ENCODE measurements around the gene EYA2.
"Not testable (repeated sequence)": the region's sequence is repeated elsewhere in the genome, so short reads cannot be mapped to it uniquely, and the experiment has no call there.

EYA2 gene

GRCh38 chr20:46894579-46894958, at the start of gene EYA2:
TSS of gene EYA2 (plus strand) at chr20:46894843. CDS start at chr20:46990011, 95,168 bp downstream.
- DNase-seq (ENCODE audit: low read depth) = no peak

- no peak for DNase-seq (ENCODE audit: low read depth)
These were observed 49.7 kb upstream of the EYA2 start for GRCh38 chr20:46844965-46845364.

GRCh38 chr20:46849269-46849668, 45.4 kb upstream of the EYA2 start:
- DNase-seq (ENCODE audit: low read depth) = no peak

GRCh38 chr20:46849751-46850150, 44.9 kb upstream of the EYA2 start:
- DNase-seq (ENCODE audit: low read depth) = no peak

- no peak for DNase-seq (ENCODE audit: low read depth)
These were observed 44.2 kb upstream of the EYA2 start for GRCh38 chr20:46850416-46850815.

GRCh38 chr20:46850896-46851295, 43.7 kb upstream of the EYA2 start:
- DNase-seq (ENCODE audit: low read depth) = no peak

- no peak for DNase-seq (ENCODE audit: low read depth)
These were observed 42.9 kb upstream of the EYA2 start for GRCh38 chr20:46851746-46852145.

- DNase-seq (ENCODE audit: low read depth) = no peak
These were observed 42.3 kb upstream of the EYA2 start for GRCh38 chr20:46852313-46852712.

- DNase-seq (ENCODE audit: low read depth) = no peak
These were observed 40.7 kb upstream of the EYA2 start for GRCh38 chr20:46853926-46854325.

- DNase-seq (ENCODE audit: low read depth) = no peak
These were observed 37.4 kb upstream of the EYA2 start for GRCh38 chr20:46857061-46857831.

GRCh38 chr20:46865824-46866223, 28.8 kb upstream of the EYA2 start:
- no peak for DNase-seq (ENCODE audit: low read depth)

- no peak for DNase-seq (ENCODE audit: low read depth)
These were observed 24.6 kb upstream of the EYA2 start for GRCh38 chr20:46870041-46870440.

GRCh38 chr20:46872328-46873211, 22.1 kb upstream of the EYA2 start:
- no peak for DNase-seq (ENCODE audit: low read depth)

- DNase-seq (ENCODE audit: low read depth) = no peak
These were observed 19.6 kb upstream of the EYA2 start for GRCh38 chr20:46875059-46875458.

- no peak for DNase-seq (ENCODE audit: low read depth)
These were observed 15.3 kb upstream of the EYA2 start for GRCh38 chr20:46879386-46879785.

- DNase-seq (ENCODE audit: low read depth) = not testable (repeated sequence)
These were observed 14.7 kb upstream of the EYA2 start for GRCh38 chr20:46879963-46880362.

GRCh38 chr20:46883892-46884291, 10.8 kb upstream of the EYA2 start:
- DNase-seq (ENCODE audit: low read depth) = no peak

GRCh38 chr20:46890682-46891081, 4.0 kb upstream of the EYA2 start:
- no peak for DNase-seq (ENCODE audit: low read depth)

- DNase-seq (ENCODE audit: low read depth) = no peak
These were observed 1.6 kb upstream of the EYA2 start for GRCh38 chr20:46893051-46893450.

- DNase-seq (ENCODE audit: low read depth) = no peak
These were observed 615 bp upstream of the EYA2 start for GRCh38 chr20:46893877-46894578.

GRCh38 chr20:46894971-46895905, 595 bp downstream of the EYA2 start:
- DNase-seq (ENCODE audit: low read depth) = no peak

- DNase-seq (ENCODE audit: low read depth) = no peak
These were observed 1.2 kb downstream of the EYA2 start for GRCh38 chr20:46895906-46896242.

Measured in activated T-cell treated with anti-CD3 and anti-CD28 coated beads for 24 hours (primary cell).